Kidney (tissue), 14 donors: ENCODE measurements around the gene MAD1L1. TPM values are rescaled to one million over a fixed set of nuclear protein-coding genes. Genes with fewer than 3 reads are reported as not detected.

Experiments used
- DNase-seq, 5 donors: peaks; one replicate each; pipeline ENCODE4 v3.0.0-alpha.2; 2013 to 2020
- FAIRE-seq: peaks from 2 replicates; lab custom pipeline; 2012; peaks lifted over from hg19 to GRCh38; lab: Jason Lieb, UNC
- H3K27ac ChIP-seq, 2 donors: one replicate each; pipeline ENCODE4 v1.7.0; 2013; ENCODE audit warnings: low read depth in 2 of 2, low read length in 2 of 2, inconsistent platforms in 1 of 2
- H3K27me3 ChIP-seq: one replicate; pipeline ENCODE4 v1.7.1; 2013; ENCODE audit warnings: low read length, inconsistent platforms; ENCODE audit not compliant: control insufficient read depth, insufficient read depth
- H3K36me3 ChIP-seq, 3 donors: one replicate each; pipeline versions ENCODE4 v1.7.0 to v1.7.1; 2013; ENCODE audit warnings: low read length in 3 of 3, control low read depth in 1 of 3, inconsistent platforms in 1 of 3; ENCODE audit not compliant: insufficient read depth in 3 of 3, control insufficient read depth in 2 of 3
- H3K4me1 ChIP-seq, 3 donors: one replicate each; pipeline versions ENCODE4 v1.7.0 to v1.7.1; 2013; ENCODE audit warnings: low read length in 3 of 3, inconsistent platforms in 1 of 3, low read depth in 1 of 3; ENCODE audit not compliant: control insufficient read depth in 2 of 3, insufficient read depth in 2 of 3
- H3K4me3 ChIP-seq, 3 donors: one replicate each; pipeline versions ENCODE4 v1.7.0 to v1.8.1; 2013; ENCODE audit warnings: low read length in 3 of 3, control low read depth in 1 of 3, inconsistent platforms in 1 of 3
- H3K9ac ChIP-seq, 3 donors: one replicate each; pipeline versions ENCODE4 v1.7.0 to v1.7.1; 2013; ENCODE audit warnings: low read length in 3 of 3, control low read depth in 1 of 3, inconsistent platforms in 1 of 3
- H3K9me3 ChIP-seq, 3 donors: one replicate each; pipeline versions ENCODE4 v1.7.0 to v1.7.1; 2013; ENCODE audit warnings: low read length in 3 of 3, control low read depth in 1 of 3, inconsistent platforms in 1 of 3; ENCODE audit not compliant: control insufficient read depth in 2 of 3, insufficient read depth in 1 of 3
- intact Hi-C: fragments of 100-400 bp; cut with DNase I; formaldehyde crosslinking; loops from one replicate; pipeline ENCODE4 v1.11.1; 2022
- polyA plus RNA-seq: library from polyadenylated mRNA; stranded (reverse); fragments of 350-450 nt; fragmentation: Illumina TruSeq; extraction: RNeasy Lipid Tissue Mini Kit (QIAGEN cat#74804); gene quantifications from one replicate; pipeline ENCODE4 v1.2.3, GENCODE V29; 2014; ENCODE audit warnings: low read depth, low replicate concordance; ENCODE audit not compliant: insufficient read depth
- total RNA-seq: library from RNA; stranded (reverse); fragmentation: NEBNext Ultra II Directional; extraction: Animal tissue kit (Norgen Biotek cat#: 25700); gene quantifications from one replicate; pipeline ENCODE4 v1.2.1, GENCODE V29; 2021
- TF ChIP-seq, protein P1 (sequence below): IDR thresholded peaks from 3 replicates; pipeline ENCODE4 v1.5.1; 2012; ENCODE audit warnings: mild to moderate bottlenecking, moderate library complexity, borderline replicate concordance; ENCODE audit not compliant: insufficient read depth; ENCODE audit errors: extremely low read depth
- donor health status: control.
- donor health status: control.
- donor health status: control.
- donor health status: control.
- donor health status: control.
- donor health status: DM: yes; HTN: yes; CAD: no.
- donor health status: Normal renal cell carcinoma (clear cell type).

MAD1L1 gene
- total and polyA plus RNA-seq, 2 donors from 2014 or later: 33.2 to 45.2 TPM

DNA sequence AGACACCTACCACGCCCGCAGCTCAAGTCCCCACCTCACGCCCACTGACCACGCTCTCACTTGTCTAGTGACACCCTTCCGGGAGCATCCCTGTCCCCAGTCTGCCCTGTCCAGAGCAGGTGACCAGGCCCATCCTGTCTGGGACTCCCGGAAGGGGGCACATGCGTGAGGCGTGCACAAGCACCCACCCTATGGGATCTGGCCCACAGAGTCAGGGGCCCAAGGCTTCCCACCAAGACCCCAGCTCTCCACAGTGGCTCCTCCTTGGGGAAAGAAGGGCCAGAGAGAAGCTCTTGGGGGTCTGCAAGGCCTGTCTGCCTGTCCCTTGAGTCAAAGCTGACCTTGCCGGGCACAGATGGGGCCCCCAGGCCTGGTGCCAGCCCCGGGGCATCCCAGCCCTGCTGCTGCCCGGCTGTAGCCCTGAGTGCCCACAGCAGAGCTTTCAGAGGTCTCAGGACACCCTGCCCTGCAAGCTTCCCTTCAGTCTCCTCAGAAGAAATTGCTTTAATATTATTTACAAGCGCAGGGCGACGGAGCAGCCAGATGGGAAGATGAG is 367.7 kb downstream of the MAD1L1 start:
- DNase-seq (peak in 1 of 5 donors; percentile 57), FAIRE-seq (no peak)
- H3K27me3 ChIP-seq: no peaks in the 10 kb centered on the region
- intact Hi-C loops: no loop called here
- no peaks in the 10 kb centered on the region for H3K36me3 ChIP-seq
- H3K4me3 ChIP-seq: no peak overlapping the region
- H3K4me1 ChIP-seq: no peaks in the 10 kb centered on the region
- TF ChIP-seq, protein P1, sequence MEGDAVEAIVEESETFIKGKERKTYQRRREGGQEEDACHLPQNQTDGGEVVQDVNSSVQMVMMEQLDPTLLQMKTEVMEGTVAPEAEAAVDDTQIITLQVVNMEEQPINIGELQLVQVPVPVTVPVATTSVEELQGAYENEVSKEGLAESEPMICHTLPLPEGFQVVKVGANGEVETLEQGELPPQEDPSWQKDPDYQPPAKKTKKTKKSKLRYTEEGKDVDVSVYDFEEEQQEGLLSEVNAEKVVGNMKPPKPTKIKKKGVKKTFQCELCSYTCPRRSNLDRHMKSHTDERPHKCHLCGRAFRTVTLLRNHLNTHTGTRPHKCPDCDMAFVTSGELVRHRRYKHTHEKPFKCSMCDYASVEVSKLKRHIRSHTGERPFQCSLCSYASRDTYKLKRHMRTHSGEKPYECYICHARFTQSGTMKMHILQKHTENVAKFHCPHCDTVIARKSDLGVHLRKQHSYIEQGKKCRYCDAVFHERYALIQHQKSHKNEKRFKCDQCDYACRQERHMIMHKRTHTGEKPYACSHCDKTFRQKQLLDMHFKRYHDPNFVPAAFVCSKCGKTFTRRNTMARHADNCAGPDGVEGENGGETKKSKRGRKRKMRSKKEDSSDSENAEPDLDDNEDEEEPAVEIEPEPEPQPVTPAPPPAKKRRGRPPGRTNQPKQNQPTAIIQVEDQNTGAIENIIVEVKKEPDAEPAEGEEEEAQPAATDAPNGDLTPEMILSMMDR: no peak
- H3K9ac ChIP-seq: no peak overlapping the region
- no peak overlapping the region for H3K27ac ChIP-seq
- no peaks in the 10 kb centered on the region for H3K9me3 ChIP-seq

DNA sequence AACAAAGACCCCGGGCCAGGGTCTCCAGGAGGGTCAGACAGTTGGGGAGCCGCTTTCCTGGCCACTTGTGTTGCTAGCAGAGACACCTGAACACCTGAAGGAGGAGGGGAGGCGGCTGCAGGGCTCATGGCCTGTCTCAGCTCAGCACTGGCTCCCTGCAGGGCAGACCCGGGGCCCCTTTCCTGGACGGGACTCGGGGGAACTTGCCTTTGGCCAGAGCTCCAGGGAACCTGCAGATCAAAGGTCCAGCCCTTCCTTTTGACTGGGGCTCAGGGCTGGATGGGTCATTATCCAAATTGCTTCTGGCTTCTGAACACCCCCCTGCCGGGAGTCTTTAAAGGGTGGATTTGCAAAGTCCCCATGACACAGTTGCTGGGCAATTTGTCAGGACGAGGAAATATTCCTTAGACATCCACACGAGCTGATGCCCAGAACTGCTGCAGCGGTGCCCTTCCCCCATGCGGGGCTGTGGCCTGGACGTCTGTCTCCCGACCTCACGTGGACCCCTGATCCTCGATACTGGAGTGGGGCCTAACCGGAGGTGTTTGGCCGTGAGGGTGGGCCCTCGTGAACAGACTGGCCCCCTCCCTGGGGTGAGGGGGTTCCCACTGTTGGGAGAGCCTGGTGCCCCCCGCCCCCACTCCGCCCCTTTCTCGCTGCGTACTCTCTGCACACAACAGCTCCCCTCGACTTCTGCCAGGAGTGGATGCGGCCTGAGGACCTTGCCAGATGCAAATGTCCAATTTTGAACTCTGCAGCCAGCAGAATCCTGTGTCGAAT is 368.4 kb downstream of the MAD1L1 start:
- FAIRE-seq: no peak
- no peaks in the 10 kb centered on the region for H3K4me1 ChIP-seq
- no peak overlapping the region for H3K27ac ChIP-seq
- no peaks in the 10 kb centered on the region for H3K9me3 ChIP-seq
- DNase-seq: peak in 1 of 5 donors; percentile 58
- H3K36me3 ChIP-seq: no peaks in the 10 kb centered on the region
- intact Hi-C loops: no loop called here
- TF ChIP-seq, protein P1: no peak
- no peak overlapping the region for H3K4me3 ChIP-seq
- no peaks in the 10 kb centered on the region for H3K27me3 ChIP-seq
- H3K9ac ChIP-seq: no peak overlapping the region

DNA sequence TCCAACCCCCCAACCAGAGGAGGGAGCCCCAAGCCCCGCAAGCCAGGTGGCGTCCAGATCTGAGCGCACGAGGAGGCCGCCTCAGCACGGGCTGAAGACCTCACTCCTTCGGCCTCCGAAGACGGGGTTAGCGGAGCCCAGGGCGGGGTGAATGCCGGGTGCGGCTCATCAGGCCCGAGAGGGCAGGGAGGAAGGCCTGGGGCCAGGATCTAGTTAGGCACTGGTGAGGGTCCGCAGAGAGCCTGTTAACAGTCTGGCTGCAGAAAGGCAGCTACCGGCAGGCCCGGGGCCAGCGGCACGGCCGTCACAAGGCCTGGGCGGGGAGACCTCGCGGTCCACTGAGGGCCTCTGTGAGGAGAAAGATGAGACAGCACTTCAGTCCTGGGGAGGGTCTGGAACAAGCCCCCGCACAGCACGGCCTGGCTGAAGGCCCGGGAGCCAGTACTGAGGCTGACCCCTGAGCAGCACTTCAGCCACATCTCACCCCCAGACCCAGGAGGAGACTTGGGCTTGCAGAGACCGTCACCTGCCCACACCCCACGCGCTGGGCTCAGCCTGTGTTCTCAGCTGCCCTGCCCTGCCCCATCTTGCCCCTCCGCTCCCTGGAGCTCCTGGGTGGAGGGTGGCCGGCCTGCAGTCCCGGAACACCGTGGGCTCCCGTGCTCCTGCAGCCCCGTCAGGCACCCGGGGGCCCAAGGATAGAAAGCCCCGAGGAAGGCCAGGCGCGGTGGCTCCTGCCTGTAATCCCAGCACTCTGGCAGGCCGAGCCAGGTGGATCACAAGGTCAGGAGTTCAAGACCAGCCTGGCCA is 369.4 kb downstream of the MAD1L1 start:
- Histone ChIP-seq H3K4me3 (no peak overlapping the region), H3K4me1 (no peaks in the 10 kb centered on the region), H3K27me3 (no peaks in the 10 kb centered on the region), H3K9me3 (no peaks in the 10 kb centered on the region), H3K27ac (no peak overlapping the region), H3K36me3 (no peaks in the 10 kb centered on the region), H3K9ac (no peak overlapping the region)
- FAIRE-seq (no peak), DNase-seq (peak in 1 of 5 donors; percentile 65)
- TF ChIP-seq, protein P1: no peak
- intact Hi-C loops: no loop called here
